HEK293T (cell line): ENCODE measurements around the gene GLRA3.

Experiments
- BHLHE40 ChIP-seq: fragments of 450-650 bp; IDR thresholded peaks from 2 replicates; pipeline ENCODE4 v1.6.1; 2016; ENCODE audit warnings: mild to moderate bottlenecking, moderate library complexity, borderline replicate concordance
- CTBP1 ChIP-seq: fragments of 450-650 bp; IDR thresholded peaks from 2 replicates; pipeline ENCODE4 v1.6.1; 2016; ENCODE audit warnings: borderline replicate concordance
- ELF4 ChIP-seq: fragments of 450-650 bp; IDR thresholded peaks from 2 replicates; pipeline ENCODE4 v1.6.1; 2017; ENCODE audit warnings: antibody characterized with exemption
- FOXK2 ChIP-seq: fragments of 450-650 bp; IDR thresholded peaks from 2 replicates; pipeline ENCODE4 v1.6.1; 2016; ENCODE audit warnings: mild to moderate bottlenecking
- FOXM1 ChIP-seq: fragments of 450-650 bp; IDR thresholded peaks from 2 replicates; pipeline ENCODE4 v1.6.1; 2017; ENCODE audit warnings: mild to moderate bottlenecking, borderline replicate concordance
- L3MBTL2 ChIP-seq: fragments of 450-650 bp; conservative IDR thresholded peaks from 2 replicates; pipeline ENCODE4 v1.6.1; 2016; ENCODE audit warnings: mild to moderate bottlenecking
- SUZ12 ChIP-seq: fragments of 450-650 bp; IDR thresholded peaks from 2 replicates; pipeline ENCODE4 v1.6.1; 2016; ENCODE audit warnings: mild to moderate bottlenecking
- TARDBP ChIP-seq: fragments of 450-650 bp; IDR thresholded peaks from 2 replicates; pipeline ENCODE4 v1.6.1; 2016
- TF ChIP-seq, protein P1 (sequence below): fragments of 450-650 bp; IDR thresholded peaks from 2 replicates; pipeline ENCODE4 v1.6.1; 2016

DNA sequence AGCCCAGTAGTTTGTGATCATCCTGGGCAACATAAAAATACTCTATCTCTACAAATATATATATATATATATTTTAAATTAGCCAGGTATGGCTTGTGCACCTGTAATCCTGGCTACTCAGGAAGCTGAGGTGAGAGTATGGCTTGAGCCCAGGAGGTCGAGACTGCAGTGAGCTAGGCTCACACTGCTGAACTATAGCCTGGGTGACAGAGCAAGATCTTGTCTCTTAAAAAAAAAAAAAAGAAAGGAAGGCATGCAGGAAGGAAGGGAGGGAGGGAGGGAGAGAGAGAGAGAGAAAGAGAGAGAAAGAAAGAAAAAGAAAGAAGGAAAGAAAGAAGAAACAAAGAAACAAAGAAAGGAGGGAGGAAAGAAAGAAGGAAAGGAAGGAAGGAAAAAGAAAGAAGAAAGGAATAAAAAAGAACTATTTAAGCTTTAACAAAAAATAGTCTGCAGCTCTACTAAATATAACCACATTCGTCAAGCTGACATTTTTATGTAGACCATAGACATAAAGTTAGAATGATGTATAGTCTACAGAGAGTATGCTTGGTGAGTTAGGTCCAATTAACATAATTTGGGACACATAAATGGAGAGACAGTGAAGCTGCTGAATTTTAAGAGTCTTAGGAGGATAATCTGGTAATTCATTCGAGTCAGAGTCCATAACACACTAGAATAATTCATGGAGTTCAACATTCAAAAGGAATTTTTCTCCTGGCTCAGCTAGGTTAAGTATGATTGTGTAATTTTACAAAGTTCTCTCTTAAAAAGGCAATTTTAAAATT lies 111.9 kb downstream of the GLRA3 start:
- TF ChIP-seq FOXM1: no peak
- TF ChIP-seq CTBP1: no peak
- no peak for TF ChIP-seq BHLHE40
- TF ChIP-seq L3MBTL2: no peak
- TF ChIP-seq SUZ12: no peak
- TF ChIP-seq TARDBP: no peak
- TF ChIP-seq, protein P1, sequence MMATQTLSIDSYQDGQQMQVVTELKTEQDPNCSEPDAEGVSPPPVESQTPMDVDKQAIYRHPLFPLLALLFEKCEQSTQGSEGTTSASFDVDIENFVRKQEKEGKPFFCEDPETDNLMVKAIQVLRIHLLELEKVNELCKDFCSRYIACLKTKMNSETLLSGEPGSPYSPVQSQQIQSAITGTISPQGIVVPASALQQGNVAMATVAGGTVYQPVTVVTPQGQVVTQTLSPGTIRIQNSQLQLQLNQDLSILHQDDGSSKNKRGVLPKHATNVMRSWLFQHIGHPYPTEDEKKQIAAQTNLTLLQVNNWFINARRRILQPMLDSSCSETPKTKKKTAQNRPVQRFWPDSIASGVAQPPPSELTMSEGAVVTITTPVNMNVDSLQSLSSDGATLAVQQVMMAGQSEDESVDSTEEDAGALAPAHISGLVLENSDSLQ: peak; percentile 94
- TF ChIP-seq FOXK2: no peak
- no peak for TF ChIP-seq ELF4
